Stimulated activated CD8-positive, alpha-beta memory T cell treated with anti-CD3 and anti-CD28 coated beads, Interleukin-15, amount 100 ng/mL, for 48 hours (primary cell): Measurements from ENCODE around the gene CALHM3.
"Not testable (repeated sequence)": the region's sequence is repeated elsewhere in the genome, so short reads cannot be mapped to it uniquely, and the experiment has no call there.

Source experiments
- DNase-seq, 2 donors: peaks; one replicate each; pipeline ENCODE4 v3.0.0-alpha.2; 2020; ENCODE audit warnings: low read depth in 2 of 2

Gene CALHM3

DNA sequence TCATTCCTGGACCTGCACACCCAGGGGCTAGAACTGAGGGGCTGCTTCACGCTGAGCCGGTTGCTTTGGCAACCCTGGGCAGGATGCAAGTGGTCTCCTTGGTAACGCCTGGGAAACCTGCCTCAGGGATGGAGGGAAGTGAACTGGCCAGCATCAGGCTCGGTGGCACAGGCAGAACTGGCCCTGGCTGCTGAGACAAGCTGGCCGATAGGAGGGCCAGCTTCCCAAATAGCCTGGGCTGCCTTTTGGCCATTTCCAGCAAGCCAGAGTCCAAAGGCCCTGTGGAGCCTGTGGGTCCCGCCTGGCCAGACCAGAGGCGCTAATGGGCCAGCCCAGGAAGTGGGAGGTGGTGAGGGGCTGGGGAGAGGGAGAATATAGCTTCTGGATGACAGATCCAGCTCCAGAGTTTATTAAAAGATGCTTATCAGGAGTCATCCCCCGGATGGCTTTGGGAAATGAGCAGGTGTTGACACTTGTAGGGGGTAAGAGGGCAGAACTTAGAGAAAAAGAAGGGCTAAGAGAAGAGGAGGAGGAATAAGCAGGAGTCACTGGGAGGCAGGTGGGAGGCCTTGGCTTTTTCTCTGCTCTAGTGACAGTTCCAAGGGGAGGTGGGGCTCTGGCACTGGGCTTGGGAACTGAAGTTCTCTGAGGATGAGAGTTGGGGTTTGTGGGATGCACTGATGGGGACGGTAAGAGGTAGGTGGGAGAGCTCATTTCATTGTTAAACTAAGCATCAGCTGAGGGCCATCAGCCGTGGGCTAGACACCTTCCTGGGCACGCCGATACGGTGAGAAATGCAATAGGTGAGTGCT is 24.0 kb upstream of the CALHM3 start:
- DNase-seq: no peak

DNA sequence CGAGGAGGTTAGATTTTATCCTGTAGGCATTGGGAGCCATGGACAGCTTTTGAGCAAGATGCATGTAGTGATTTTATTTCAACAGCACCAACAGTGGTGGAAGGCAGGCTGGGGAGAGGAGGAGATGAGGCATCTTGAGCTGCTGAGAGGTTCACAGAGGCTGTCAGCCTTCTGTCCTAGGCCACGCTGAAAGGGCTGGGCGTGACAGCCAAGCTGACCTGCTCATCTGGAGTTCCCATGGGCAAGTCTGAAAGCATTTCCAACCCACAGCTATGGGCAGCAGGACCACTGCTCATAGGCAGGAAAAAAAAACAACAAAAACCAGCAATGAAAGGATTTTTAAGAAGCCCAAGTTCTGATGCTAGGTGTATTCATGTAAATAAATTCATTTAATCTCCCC is 22.1 kb upstream of the CALHM3 start:
- DNase-seq: no peak

DNA sequence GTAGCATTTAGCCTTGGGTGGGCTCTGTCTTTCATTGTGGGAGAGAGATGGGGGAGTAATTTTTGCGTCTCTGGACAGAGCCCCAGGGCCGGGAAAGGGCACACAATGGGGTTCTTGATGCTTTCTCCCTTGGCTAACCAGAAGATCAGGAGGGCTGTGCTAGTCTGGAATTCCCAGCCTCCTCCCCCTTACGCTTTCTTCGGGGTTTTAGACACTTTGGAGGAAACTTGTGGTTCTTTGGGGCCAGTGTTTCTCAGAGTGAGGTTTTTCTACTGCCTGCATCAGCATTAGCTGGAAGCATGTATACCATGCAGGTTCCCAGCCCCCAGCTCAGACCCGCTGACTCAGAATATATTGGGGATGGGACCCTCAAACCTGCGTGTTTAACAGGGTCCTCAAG is 21.4 kb upstream of the CALHM3 start:
- DNase-seq: no peak

DNA sequence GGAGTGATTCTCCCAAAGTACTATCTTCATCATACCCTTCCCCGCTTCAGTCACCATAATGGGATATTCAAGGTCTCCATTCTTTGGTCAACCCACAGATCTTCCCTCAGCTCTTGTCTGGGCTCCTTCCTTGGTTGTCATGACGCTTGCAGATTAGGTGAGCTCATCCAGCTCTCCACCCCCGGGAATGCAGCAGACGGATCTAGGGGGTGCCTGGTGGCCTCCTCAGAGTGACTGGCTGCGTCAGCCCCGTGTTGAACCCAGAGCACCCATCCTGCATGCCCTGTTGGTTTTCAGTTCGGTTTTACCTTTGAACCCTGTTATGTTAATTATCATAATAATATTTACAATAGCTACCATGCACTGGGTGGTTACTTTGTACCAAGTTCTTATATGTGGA is 20.8 kb upstream of the CALHM3 start:
- DNase-seq: no peak

DNA sequence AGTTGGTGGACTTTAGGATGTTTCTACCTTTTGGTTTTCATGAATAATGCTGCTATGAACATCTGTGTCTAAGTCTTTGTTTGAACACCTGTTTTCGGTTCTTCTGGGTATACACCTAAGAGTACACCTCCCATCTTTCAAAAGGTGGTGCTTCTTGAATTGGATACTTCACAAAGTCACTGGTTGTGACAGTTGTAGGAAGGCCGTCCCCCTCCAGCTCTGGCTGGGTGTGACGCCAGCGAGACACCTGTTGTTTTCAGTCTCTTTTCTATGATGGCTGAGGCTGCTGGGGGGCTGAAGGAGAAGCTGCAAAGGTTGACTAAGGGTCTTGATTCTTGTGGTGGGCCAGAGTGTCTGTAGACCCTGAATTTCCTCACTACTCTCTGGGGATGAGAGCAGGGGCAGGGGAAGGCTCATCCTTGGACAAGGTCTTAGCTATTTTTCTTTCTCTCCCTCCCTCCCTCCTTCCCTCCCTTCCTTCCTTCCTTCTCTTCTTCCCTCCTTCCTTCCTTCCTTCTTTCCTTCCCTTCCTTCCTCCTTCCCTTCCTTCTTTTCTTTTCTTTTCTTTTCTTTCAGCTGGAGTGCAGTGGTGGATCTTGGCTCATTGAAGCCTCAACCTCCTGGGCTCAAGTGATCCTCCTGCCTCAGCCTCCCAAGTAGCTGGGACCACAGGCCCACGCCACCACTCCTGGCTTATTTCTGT is 20.0 kb upstream of the CALHM3 start:
- no peak for DNase-seq

DNA sequence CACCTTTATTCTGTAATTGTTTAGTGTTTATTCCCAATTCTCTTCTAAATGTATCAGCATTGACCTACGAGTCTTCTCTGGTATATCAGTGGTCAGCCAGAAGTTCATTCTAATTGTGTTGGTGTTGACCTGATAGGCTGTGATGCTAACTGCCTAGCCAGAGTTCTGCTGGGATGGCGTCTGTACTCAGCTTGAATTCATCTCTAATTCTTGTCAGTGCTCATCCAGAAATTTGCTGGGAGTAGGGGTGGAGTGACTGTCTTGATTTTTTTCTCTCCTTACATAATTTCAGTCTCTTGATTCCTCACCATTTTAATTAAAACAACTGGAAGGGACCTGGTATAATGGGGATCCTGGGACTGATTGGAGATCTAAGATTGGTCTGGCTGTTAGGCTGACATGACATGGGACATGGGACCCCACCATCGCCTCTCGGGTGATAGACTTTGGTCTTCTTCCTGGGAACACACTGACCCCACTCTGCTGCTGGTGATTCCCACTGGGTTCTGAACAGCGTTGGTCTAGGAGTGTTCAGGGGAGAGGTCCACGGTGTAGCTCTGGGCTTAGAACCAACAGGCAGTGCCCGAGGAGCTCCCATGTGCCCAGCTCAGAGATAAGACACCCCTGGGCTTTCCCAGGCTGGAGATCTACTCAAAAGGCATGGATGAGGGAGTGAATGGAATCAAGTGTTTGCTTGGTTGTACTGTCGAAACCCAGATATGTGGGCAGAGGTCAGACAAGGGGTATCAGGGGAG is 18.3 kb upstream of the CALHM3 start:
- no peak for DNase-seq

DNA sequence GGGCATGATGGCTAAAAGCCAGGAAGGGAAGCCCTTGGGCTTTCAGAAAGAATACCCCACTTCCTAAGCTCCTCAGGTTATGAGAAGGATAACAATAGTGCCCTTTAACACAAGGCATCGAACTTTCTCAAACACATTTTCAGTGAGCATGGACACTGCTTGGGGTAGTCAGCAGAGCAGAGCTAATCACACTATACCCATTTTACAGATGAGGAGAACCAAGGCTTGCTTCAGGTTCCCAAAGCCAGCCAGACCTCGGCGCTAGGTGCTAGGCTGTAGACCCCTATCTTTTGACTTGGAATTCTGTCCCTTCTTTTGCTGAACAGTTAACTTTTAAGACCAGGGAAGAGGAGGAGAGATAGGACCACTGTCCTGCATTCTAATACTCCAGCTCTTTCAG is 16.3 kb upstream of the CALHM3 start:
- no peak for DNase-seq

DNA sequence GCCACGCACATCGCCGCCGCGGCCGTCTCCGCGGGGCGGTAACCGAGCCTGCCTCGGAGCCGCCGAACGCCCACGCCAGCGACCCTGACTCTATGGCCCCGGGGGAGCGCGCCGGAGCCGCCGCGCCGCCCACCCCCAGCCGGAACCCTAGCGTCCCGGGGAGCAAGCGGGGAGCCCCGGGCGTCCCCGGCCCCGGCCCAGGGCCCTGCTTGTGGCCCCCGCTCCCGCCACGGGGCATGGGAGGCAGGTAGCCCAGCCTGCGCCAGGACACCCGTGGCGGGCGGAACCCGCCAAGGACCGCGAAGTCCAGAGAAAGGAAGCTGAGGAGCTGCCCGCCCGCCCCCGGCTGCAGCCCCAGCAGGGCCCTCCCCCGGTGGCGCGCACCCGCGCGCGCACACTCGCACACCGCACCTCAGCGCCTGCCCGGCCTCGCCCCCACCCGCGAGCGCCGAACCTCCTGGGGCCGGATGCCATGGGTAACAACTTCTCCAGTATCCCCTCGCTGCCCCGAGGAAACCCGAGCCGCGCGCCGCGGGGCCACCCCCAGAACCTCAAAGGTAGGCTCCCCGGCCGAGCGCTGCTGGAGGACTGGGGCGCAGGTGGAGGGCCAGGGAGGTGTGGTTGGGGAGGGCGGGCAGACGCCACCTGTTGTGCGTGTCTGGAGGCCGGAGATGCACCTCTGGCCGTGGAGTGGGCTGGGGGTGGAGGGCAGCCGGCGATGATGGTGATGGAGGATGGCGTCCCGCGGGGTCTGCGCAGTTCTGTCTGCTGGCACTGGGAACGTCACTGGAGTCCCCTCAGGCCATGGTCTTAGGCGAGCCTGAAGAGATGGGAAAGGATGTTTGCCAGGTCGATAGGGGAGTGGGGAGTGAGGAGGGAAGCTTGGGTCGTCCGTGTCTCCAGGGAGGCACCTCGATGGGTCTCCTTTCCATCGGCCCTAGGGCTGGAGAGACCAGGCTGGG is 15.2 kb upstream of the CALHM3 start:
- DNase-seq: no peak

DNA sequence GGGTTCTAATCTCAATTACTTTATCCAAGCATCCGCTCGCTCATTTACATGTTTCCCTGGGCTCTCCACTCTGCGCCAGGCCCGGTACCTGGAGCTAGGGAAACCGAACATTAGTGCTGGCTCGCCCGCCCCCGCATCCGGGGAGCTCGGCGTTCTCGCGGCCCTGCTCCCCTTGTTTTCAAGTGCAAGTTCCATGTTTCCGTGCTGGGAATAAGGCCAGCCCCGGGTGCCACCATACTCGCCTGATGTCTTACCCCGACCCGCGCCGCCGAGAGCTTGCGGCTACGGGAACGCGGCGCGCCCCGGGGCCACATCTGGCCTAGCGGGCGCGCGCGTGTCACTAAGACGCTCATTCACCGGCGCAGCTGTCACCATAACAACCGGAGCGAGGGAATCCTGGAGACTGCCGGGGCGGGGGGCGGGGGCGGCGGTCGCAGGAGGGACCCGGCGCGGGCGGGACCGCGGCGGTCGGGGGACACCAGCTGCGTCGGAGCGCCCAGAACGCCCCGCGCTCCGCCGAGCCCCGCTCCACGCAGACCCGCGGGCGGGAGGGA is 14.4 kb upstream of the CALHM3 start, which contains the start of gene NEURL1:
NEURL1 (plus strand) TSS at position 344 of the 554 bp plus-strand sequence. CDS start 683 bp downstream, outside the sequence.
- no peak for DNase-seq

DNA sequence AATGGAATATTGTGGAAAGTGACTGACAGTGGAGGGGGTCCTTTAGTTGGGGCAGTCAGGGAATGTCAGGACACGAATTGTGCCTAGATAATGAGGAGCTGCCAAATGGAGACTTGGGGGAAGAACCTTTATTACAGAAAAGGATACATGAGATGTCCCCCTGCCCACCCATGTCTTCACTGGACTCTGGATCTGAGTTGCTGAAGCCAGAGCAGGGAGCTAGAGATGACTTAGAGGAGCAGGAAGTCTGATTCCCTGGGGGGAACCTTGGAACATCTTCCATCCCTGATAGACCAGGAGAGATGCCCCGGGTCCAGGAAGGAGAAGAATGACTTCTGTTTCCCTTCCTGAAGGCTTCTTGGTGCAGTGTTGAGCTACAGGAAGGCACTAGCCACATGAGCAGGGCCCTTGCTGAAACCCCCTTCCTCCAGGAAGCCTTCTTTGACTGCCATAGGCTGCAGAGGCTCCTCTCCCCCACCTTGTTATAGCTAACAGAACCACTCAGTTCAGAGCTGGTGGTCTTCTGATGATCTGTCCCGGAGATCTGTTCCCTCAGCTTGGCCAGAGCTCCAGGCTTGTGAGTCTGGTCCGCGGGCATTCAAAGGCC is 13.7 kb upstream of the CALHM3 start:
- no peak for DNase-seq

DNA sequence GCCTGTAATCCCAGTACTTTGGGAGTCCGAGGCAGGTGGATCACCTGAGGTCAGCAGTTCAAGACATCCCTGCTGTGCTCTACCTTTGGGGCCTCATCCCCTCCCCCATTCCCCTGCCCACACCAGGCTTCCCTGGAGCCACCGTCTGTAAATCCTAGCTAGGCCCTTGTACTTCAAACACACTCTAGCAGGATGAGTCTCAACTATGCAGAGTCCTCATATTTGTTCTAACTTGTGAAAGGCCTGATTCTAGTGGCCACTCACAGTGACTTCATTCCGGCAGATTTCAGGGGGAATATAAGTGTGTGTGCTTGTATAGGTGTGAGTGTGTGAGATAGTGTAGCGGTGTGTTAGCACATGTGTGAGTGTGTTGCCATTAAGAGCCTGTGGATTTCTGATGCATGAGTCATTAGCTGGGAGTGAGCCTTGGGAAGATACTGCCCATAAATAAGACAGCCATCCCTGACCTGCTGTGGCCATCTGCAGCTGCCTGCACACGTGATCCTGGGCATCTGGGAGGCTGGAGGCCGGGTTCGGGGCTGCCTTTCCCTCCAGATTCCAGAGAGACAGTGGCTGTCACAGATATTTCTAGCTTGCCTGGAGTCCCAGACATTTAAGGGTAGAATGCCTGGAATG is 12.8 kb upstream of the CALHM3 start:
- DNase-seq: no peak

DNA sequence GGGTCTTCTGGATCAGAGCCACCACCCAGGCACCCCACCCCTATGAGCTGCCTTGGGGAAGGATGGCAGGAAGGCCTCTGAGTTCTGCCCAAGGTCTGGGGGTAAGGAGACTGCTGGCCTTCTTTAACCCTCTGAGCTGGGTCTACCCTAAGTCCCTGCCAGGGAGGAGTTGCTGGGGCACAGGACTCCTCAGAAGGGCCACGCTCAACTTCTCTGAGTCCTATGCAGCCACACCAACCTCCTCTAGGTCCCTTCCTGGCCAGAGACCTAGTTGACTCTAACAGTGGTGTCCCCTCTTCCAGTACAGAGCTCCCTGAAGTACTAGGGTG is 11.9 kb upstream of the CALHM3 start:
- no peak for DNase-seq

DNA sequence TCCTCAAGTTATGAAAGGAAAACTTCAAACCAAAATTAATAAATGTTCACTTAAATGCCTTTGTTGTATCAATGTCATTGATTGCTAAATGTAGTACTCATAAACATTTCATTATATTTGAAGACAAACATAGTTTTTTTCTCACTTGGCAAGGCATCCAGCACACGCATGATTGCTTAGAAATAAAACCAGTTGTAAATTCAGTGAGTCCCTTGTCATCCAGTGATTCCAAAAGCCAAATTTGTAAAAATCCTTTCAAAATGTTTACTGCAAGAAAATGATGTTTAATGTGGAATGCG is 8.3 kb upstream of the CALHM3 start:
- no peak for DNase-seq

DNA sequence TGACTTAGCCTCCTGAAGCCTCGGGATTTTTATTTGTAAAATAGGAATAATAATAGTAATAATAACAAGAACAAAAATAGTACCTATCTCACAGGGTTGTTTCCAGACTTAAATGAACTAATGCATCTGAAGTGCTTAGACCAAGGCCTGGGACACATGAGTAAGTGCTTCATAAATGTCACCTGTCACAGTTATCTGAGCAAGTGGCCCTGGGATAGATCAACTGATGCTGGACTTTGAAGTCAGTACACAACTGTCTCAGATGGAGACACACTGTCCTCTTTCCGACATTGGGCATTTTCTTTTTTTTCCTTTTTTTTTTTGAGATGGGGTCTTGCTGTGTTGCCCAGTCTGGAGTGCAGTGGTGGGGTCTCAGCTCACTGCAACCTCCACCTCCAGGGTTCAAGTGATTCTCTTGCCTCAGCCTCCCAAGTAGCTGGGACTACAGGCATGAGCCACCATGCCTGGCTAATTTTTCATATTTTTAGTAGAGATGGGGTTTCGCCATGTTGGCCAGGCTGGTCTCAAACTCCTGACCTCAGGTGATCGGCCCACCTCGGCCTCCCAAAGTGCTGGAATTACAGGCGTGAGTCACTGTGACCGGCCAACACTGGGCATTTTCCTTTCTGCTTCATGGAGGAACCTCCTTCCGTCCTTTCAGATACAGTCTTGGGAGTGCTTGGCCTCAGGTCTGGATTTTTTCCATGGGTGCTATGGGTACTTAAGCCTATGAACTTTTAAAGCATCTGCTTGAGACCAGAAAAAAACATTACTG is 7.8 kb upstream of the CALHM3 start:
- DNase-seq: not testable (repeated sequence)

DNA sequence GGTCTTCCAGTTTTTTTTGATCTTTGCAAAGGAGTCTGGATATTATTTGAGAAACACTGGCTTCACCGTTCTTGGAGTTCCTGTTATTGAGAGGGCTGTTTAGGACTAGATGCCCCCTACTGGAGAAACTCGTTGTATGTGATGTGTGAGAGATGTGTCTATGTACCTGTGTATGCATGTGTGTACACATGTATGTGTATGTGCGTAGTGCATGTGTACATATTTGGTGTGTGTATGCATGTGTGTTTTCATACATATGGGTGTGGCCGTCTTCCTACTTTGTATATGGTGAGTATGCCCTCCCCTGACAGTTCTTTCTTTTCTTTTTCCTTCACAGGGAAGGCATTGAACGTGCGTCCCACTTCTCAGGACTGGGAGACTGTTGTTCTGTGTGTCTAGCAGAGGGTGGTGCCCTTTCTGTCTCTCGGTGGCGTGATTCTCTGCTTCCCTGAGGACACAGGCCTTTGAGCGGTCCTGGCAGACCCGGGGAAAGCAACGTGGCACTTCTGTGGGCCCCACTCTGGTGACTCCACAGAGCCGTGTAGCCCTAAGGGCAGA is 3.0 kb upstream of the CALHM3 start:
- DNase-seq: no peak

DNA sequence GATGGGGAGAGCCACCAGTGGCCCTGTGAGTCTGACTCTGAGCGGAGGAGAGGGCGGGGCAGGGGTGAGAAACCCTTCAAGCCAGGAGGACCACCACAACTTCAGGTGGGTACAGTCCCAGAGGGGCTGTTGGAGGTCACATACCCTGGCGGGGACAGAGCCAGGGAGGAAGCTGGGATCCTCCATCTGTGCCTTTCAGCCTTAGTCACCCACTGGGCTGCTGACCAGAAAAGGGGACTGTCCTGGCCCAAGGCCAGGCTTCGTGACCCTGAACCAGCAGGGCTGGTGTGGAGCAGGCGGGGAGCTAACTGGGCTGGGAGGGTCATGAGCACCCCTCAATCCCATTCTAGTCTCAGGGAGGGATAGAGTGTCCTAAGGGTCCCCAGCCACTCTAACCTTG is 1.5 kb upstream of the CALHM3 start:
- DNase-seq: no peak

DNA sequence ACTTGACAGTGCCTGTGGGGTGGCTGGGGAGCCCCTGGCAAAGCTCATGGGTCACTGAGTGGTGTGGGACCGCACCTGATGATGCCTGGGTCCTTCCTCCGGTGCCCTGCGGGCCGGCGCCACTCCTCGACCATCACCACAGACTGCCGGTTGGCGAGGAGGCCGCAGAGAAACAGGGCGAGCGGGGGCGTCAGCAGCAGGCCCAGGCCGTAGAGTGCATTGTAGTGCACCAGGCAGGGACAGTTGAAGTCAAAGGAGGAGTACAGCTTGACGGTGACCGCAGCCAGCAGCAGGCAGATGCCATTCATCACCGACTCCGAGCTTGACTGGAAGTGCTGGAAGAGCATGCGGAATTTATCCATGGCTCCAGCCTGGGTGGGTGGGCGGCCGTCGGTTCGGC is 369 bp downstream of the CALHM3 start:
- DNase-seq: no peak

DNA sequence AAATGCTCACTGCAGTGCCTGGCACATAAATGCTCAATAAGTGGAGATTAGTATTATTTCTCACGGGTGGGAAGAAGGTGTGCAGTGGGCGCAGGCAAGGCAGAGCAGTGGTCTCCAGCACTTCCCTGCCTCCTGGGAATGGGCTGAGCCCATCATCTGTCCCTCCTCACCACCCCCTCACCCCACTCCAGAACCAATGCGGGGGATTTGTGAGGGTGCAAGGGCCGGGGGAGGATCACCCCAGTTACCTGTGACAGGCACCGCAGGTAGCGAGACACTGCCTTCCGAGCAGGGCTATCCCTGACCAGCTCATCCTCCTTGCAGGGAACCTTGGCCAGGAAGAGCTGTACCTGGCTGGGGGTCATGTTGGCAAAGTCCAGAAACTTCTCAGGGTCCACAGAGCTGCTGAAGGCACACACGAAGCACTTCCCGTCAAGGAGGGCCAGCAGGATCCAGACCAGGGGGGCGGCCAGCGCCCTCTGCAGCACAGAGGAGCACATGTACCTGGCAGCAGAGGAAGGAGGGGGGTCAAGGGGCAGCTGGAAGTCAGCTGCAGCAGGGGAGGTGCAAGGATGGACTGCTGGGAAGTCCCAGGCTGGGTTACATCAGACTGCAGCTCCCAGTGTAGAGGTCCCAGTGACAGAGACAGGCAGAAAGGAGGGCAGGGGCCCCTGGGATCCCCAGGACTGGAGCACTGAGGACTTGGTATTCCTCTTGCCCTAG is 2.8 kb downstream of the CALHM3 start:
- DNase-seq: no peak

DNA sequence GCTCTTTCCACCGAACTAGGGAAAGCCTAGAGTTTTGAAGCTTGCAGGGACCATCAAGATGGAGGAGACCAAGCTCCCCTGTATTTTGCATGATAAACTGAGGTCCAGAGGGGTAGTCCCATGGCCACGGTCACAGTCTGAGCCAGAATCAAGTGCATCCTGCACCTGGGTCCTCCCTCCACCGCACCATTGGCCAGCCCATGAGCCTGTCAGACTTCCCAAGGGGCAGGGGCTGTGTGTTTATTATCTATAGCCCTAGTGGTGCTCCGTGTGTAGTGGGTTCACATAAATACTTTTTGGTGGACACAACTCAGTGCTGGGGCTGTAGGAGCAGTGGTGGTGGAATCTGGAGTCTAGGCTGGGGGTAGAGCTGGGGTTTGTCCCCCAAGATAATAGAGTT is 3.6 kb downstream of the CALHM3 start:
- DNase-seq: no peak
